WI38 (cell line): ENCODE measurements around the gene ZBTB45.

Source experiments
- H3K4me3 ChIP-seq: 2 replicates; pipeline ENCODE4 v1.5.1; 2011; ENCODE audit warnings: low read depth, mild to moderate bottlenecking, control low read depth, low read length
- TF ChIP-seq, protein P1 (sequence below): IDR thresholded peaks from 2 replicates; pipeline ENCODE4 v1.5.1; 2012; ENCODE audit warnings: low read depth, mild to moderate bottlenecking, control low read depth, low read length

ZBTB45 gene

DNA sequence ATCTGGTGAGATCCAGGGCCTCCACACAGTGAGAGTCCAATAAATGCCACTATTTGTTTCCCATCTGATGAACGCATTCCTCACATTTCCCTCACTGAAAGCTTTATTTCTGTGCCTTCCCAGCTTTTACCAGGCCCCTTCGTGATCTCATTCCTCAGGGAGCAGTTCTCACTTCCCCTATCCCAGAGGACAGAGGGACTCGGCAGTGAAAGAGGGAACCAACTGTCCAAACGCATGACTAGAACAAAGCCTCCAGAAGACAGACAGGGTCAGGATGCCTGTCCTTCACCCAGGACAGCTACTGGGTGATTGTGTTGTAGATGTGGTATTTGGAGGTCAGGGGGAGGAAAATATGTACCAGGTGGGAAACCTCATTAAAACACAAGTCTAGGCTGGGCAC lies 2.0 kb upstream of the ZBTB45 start:
- TF ChIP-seq, protein P1, sequence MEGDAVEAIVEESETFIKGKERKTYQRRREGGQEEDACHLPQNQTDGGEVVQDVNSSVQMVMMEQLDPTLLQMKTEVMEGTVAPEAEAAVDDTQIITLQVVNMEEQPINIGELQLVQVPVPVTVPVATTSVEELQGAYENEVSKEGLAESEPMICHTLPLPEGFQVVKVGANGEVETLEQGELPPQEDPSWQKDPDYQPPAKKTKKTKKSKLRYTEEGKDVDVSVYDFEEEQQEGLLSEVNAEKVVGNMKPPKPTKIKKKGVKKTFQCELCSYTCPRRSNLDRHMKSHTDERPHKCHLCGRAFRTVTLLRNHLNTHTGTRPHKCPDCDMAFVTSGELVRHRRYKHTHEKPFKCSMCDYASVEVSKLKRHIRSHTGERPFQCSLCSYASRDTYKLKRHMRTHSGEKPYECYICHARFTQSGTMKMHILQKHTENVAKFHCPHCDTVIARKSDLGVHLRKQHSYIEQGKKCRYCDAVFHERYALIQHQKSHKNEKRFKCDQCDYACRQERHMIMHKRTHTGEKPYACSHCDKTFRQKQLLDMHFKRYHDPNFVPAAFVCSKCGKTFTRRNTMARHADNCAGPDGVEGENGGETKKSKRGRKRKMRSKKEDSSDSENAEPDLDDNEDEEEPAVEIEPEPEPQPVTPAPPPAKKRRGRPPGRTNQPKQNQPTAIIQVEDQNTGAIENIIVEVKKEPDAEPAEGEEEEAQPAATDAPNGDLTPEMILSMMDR, result no peak
- H3K4me3 ChIP-seq, result no peak overlapping the region

DNA sequence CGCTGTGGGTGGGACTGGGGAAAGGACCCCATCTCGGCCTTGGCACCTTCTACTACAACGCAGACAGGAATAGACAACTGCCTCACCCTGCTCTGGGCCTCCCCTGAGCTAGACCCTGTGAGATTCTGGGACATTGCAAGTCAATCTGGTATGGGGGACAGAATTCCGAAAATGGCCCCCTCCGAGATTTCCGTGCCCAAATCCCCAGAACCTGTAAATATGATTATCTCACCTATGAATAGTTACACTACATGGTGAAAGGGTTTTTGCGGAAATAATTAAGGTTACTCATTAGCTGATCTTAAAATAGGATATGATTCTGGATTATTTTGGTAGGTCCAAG lies 618 bp upstream of the ZBTB45 start:
- TF ChIP-seq, protein P1, result no peak
- peak overlapping the region; percentile 84 for H3K4me3 ChIP-seq

DNA sequence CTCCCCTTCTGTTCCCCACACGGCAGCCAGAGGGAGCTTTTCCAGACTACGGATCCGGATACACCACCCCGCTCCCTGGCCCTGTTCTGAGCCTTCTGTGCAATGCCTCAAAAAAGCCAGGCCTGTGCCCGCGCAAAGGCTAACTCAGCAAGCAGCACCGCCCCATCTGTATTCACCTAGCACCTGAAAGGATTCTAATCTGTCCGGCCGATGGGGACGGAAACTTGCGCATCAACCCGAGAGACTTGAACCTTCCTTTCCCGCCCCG lies 589 bp downstream of the ZBTB45 start:
- H3K4me3 ChIP-seq, result peak overlapping the region; percentile 84
- TF ChIP-seq, protein P1, result peak; percentile 82; the same call in 1 of the 2 replicates

DNA sequence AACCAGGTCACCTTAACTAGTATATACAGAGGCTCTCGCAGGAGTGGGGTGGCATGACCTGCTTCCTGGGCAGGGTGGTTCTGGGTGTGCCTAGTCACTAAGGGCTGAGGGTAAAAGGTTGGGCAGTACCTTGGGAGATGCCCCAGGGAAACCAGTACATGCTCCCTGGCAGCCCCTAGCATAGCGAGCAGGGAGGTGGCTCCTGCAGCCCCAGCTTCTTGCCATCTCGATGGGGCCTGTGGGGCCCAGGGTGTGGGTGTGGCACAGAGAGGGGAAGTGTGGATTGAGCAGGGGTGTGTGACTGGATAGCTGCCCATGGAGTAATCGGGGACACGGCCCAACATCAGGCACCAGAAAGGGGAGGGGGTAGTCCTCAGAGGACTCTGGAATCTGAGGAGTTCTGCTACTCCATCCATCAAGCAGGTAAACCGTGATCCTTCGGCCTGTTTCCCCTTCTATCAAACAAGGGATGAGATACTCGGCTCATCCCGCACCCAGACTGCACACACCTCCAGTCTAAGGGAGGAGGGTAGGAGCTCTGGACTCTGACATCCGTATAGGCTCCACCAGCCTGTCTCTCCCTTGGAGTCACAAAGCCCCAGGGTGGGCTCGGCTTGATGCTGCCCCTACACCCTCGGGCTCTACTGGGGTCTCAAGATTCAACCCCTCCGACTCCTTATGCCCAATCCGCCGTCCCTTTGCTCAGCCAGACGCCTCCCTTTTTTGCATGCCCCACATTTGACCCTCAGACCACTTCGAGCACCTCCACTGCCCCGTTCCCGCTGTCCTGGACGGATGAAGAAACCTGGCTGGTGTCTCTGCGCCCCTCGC lies 1.1 kb downstream of the ZBTB45 start:
- TF ChIP-seq, protein P1, result no peak; the same call in 1 of the 2 replicates
- peak overlapping the region; percentile 84 for H3K4me3 ChIP-seq

DNA sequence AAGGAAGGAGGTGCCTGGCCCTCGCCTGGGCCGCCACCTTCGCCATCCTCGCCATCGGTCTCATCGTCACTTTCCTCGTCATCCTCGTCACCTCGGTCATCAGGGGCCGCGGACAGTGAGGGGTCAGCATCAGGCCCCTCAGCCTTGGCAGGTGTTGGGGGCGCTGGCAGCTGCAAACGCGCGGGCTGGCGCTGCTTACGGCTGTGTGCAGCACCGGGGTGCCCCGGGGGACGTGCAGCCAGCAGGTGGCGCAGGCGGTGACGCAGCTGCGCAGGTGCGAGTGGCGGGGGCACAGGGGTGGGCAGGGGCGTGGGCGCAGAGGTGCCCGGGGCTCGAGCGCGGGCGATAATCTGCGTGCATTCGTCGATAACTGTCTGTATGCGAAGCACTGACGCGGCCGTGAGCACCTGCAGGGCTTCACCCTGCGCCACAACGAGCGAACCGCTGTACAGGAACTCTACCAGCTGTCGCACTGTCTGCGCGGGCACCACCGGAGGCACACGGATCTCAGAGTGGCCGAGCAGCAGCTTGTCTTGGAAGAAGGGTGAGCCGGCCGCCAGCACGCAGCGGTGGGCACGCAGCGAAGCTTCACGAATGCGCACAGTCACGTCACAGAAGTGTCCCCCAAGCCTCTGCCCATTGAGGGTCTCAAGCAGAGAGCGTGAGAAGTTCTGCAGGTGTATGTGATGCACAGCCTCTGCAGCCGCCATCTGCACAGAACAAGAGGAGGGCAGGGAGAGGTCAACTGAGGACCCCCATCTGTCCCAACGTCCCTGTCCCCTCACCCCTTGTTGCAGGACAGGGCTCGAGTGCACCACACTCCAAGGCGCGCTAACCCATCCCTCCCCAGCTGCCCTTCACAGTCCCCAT lies 2.4 kb downstream of the ZBTB45 start:
- no peak overlapping the region for H3K4me3 ChIP-seq
- TF ChIP-seq, protein P1, result no peak

DNA sequence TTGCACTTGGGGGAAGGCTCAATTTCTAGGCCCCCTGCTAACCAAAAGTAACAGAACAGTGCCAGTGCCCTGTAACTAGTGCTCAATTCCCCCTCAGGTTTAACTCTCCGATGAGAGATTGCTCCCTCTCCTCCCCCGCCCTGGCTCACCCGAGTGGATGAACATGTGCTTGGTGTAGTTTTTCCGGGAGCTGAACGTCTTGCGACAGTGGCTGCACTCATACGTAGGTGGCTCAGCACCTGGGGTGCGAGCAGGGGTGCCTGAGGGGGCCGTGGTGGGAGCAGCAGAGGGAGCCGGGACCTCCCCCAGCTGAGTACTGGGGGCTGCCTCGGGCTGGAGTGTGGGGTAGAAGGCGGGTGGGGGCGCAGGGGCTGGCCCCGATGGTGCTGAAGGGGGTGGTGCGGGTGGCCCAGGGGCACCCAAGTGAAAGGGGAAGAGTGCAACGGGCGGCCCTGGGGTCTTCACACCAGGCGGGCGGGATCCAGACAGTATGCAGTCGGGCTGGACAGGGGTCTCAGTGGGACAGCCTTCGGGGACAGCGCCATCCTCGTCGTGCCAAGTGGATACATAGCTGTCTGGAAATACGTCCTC lies 3.3 kb downstream of the ZBTB45 start:
- no peak overlapping the region for H3K4me3 ChIP-seq
- TF ChIP-seq, protein P1, result no peak

DNA sequence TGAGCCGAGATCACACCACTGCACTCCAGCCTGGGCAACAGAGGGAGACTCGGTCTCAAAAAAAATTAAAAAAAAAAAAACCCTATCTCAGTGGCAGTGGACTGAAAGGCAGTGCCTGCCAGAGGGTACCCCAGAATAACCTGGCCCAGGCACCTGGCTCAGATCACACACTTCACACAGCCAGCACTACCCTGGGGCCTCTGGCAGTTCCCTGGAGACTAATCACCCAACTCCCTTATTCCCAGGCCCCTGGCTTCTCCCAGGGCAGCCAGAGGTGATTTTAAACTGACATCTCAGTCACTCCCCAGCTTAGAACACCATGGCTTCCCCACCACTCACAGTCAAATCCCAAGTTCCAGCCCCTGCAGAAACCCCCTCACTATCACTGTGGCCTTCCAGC lies 4.4 kb downstream of the ZBTB45 start:
- no peak overlapping the region for H3K4me3 ChIP-seq
- TF ChIP-seq, protein P1, result no peak
